NB4 (cell line): ENCODE measurements around the gene NT5DC1.

Experiments used
- CTCF ChIP-seq: IDR thresholded peaks from one replicate; pipeline ENCODE4 v1.5.1; 2012; ENCODE audit warnings: low read depth, low read length
- MYC ChIP-seq: IDR thresholded peaks from 2 replicates; pipeline ENCODE4 v1.6.1; 2011; ENCODE audit warnings: low read depth, low read length
- POLR2A ChIP-seq: IDR thresholded peaks from 2 replicates; pipeline ENCODE4 v1.6.1; 2011; ENCODE audit warnings: mild to moderate bottlenecking; ENCODE audit not compliant: insufficient read length; ENCODE audit errors: extremely low read depth
- TF ChIP-seq, protein P1 (sequence below): IDR thresholded peaks from 2 replicates; pipeline ENCODE4 v1.6.1; 2011; ENCODE audit warnings: low read depth, low read length

GRCh38 chr6:116244284-116244683, 143.6 kb downstream of the NT5DC1 start:
- TF ChIP-seq CTCF: no peak
- no peak for TF ChIP-seq POLR2A
- no peak for TF ChIP-seq MYC
- TF ChIP-seq, protein P1, sequence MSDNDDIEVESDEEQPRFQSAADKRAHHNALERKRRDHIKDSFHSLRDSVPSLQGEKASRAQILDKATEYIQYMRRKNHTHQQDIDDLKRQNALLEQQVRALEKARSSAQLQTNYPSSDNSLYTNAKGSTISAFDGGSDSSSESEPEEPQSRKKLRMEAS: no peak
